NB4 (cell line): ENCODE data around the gene FXYD2.

ENCODE experiments used
- DNase-seq: peaks from one replicate; pipeline ENCODE4 v3.0.0; 2010; ENCODE audit warnings: low read depth
- H3K4me3 ChIP-seq: one replicate; pipeline ENCODE4 v1.5.1; 2011; ENCODE audit warnings: mild to moderate bottlenecking, low read depth, low read length, moderate library complexity
- MAX ChIP-seq: IDR thresholded peaks from 2 replicates; pipeline ENCODE4 v1.6.1; 2011; ENCODE audit warnings: low read depth, low read length
- MYC ChIP-seq: IDR thresholded peaks from 2 replicates; pipeline ENCODE4 v1.6.1; 2011; ENCODE audit warnings: low read depth, low read length
- POLR2A ChIP-seq: IDR thresholded peaks from 2 replicates; pipeline ENCODE4 v1.6.1; 2011; ENCODE audit warnings: mild to moderate bottlenecking; ENCODE audit not compliant: insufficient read length; ENCODE audit errors: extremely low read depth
- TF ChIP-seq, protein P1 (sequence below): IDR thresholded peaks from one replicate; pipeline ENCODE4 v1.5.1; 2012; ENCODE audit warnings: low read depth, low read length

The FXYD2 gene

DNA sequence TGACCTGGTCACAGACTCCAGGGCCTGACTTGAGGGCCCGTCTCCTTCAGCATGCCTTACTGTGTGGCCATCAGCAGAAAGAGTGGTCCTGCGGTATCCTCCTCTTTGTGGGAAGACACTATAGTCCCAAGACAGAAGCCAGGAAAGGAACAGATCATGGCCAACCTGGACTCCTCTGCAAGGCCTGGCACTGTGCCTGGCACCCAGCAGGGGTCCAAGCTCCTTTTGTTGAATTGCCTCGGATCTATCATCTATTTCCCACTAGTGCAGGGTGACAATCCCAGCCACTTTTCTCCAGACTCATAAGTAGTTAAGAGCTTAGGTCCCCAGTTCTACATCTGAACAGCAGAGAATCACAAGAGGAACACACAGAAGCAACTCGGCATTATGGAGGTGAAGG, 54.5 kb downstream of the FXYD2 start:
- no peak overlapping the region for H3K4me3 ChIP-seq
- TF ChIP-seq MYC (no peak), POLR2A (no peak), MAX (no peak)
- TF ChIP-seq, protein P1, sequence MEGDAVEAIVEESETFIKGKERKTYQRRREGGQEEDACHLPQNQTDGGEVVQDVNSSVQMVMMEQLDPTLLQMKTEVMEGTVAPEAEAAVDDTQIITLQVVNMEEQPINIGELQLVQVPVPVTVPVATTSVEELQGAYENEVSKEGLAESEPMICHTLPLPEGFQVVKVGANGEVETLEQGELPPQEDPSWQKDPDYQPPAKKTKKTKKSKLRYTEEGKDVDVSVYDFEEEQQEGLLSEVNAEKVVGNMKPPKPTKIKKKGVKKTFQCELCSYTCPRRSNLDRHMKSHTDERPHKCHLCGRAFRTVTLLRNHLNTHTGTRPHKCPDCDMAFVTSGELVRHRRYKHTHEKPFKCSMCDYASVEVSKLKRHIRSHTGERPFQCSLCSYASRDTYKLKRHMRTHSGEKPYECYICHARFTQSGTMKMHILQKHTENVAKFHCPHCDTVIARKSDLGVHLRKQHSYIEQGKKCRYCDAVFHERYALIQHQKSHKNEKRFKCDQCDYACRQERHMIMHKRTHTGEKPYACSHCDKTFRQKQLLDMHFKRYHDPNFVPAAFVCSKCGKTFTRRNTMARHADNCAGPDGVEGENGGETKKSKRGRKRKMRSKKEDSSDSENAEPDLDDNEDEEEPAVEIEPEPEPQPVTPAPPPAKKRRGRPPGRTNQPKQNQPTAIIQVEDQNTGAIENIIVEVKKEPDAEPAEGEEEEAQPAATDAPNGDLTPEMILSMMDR, result no peak
- no peak for DNase-seq
